BLaER1 (cell line): ENCODE measurements around the gene SPATS2L.
A peak's percentile ranks its signal among the peaks of the same experiment; 100 is the strongest.

Experiments
- H3K27ac ChIP-seq: shearing (Covaris generic); formaldehyde crosslinking; 2 replicates; pipeline ENCODE4 v1.8.1; 2022
- H3K27me3 ChIP-seq: shearing (Covaris generic); formaldehyde crosslinking; 2 replicates; pipeline ENCODE4 v1.8.1; 2022
- H3K36me3 ChIP-seq: shearing (Covaris generic); formaldehyde crosslinking; 2 replicates; pipeline ENCODE4 v1.8.1; 2022
- H3K4me1 ChIP-seq: shearing (Covaris generic); formaldehyde crosslinking; 2 replicates; pipeline ENCODE4 v1.8.1; 2022
- H3K4me2 ChIP-seq: shearing (Covaris generic); formaldehyde crosslinking; 2 replicates; pipeline ENCODE4 v1.8.1; 2022
- H3K4me3 ChIP-seq: shearing (Covaris generic); formaldehyde crosslinking; 2 replicates; pipeline ENCODE4 v1.8.1; 2022
- H3K9ac ChIP-seq: shearing (Covaris generic); formaldehyde crosslinking; 2 replicates; pipeline ENCODE4 v1.8.1; 2022
- H3K9me3 ChIP-seq: shearing (Covaris generic); formaldehyde crosslinking; 2 replicates; pipeline ENCODE4 v1.8.1; 2022
- H4K20me1 ChIP-seq: shearing (Covaris generic); formaldehyde crosslinking; 2 replicates; pipeline ENCODE4 v1.8.1; 2022
- Cebpa-rat ChIP-seq: shearing (Covaris generic); IDR thresholded peaks from 2 replicates; pipeline ENCODE4 v1.8.1; 2022

Gene SPATS2L, protein sequence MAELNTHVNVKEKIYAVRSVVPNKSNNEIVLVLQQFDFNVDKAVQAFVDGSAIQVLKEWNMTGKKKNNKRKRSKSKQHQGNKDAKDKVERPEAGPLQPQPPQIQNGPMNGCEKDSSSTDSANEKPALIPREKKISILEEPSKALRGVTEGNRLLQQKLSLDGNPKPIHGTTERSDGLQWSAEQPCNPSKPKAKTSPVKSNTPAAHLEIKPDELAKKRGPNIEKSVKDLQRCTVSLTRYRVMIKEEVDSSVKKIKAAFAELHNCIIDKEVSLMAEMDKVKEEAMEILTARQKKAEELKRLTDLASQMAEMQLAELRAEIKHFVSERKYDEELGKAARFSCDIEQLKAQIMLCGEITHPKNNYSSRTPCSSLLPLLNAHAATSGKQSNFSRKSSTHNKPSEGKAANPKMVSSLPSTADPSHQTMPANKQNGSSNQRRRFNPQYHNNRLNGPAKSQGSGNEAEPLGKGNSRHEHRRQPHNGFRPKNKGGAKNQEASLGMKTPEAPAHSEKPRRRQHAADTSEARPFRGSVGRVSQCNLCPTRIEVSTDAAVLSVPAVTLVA

DNA sequence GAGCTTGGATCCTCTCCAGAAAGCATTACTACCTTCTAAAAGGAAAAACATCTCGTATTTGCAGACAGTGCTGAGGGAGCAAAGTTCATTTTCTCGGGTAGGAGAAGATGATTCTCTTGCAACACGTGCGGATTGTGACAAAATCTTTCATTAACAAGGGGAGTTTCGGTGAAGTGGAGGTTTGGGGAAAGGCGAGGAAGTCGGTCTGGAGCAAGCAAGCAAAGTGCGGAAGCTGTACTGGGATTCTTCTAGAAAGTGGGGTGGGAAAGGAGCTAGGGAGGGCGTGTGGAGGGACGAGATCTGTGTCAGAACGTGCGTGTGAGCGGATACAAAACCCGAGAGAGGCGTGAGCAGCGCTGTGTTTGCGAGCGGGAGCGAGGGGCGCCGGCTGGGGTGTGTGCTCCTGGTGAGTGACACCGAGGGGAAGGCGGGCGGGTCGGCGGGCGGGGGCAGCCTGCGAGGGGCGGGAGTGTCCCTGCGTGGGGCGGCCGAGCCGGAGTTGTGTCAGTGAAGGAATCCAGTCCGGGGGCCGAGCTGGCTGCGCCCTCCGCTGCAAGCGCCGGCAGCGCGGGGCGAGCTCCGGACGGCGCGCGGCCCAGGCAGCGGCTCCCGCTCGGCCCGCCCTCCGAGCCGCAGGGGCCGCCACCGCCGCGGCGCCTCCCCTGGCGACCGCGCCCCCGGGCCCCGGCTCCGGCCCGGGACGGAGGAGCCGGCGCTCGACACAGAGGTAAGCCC lies at the start of gene SPATS2L:
Gene SPATS2L, plus strand, starts transcription at position 498 of the 735 bp plus-strand sequence. CDS start 82,552 bp downstream, outside the sequence.
- peak within 1 kb of the TSS; percentile 81 for H3K27ac ChIP-seq

DNA sequence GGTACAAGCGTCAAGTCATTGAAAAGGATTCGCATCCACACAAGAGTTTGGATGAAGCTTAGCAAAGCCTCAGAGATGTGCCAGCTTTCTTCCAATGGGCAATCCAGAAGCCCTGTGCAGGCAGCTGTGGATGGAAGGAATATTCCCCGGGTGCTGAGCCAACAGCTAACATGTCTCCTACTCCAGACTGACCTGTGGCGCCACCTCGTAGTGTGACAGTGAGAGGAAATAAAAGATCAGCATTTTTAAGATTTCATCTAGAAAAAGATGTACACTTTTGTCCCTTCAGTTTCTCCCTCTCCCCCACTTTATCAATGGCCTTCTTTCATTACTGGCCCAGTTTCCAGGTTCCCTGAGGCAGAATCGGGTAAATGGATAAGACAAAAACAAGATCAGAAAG lies 48.9 kb upstream of the SPATS2L start:
- no peak for TF ChIP-seq Cebpa-rat
- no peaks in the 10 kb centered on the region for H4K20me1 ChIP-seq
- no peaks in the 10 kb centered on the region for H3K27me3 ChIP-seq
- no peaks in the 10 kb centered on the region for H3K4me1 ChIP-seq
- no peaks in the 10 kb centered on the region for H3K9me3 ChIP-seq
- H3K27ac ChIP-seq, result no peak overlapping the region
- H3K36me3 ChIP-seq, result no peaks in the 10 kb centered on the region
- no peak overlapping the region for H3K9ac ChIP-seq
- H3K4me3 ChIP-seq, result no peak overlapping the region
- H3K4me2 ChIP-seq, result no peak overlapping the region

More for the DNA sequence above, at the start of gene SPATS2L:
- no peaks in the 10 kb centered on the region for H3K36me3 ChIP-seq
- no peaks in the 10 kb centered on the region for H4K20me1 ChIP-seq
- H3K4me2 ChIP-seq, result peak within 1 kb of the TSS; percentile 90
- H3K9ac ChIP-seq, result peak within 1 kb of the TSS; percentile 86
- no peak for TF ChIP-seq Cebpa-rat
- peak within 1 kb of the TSS; percentile 87 for H3K4me3 ChIP-seq
- H3K4me1 ChIP-seq, result peaks cover 33% of the 10 kb centered on the region
- H3K9me3 ChIP-seq, result no peaks in the 10 kb centered on the region
- no peaks in the 10 kb centered on the region for H3K27me3 ChIP-seq

DNA sequence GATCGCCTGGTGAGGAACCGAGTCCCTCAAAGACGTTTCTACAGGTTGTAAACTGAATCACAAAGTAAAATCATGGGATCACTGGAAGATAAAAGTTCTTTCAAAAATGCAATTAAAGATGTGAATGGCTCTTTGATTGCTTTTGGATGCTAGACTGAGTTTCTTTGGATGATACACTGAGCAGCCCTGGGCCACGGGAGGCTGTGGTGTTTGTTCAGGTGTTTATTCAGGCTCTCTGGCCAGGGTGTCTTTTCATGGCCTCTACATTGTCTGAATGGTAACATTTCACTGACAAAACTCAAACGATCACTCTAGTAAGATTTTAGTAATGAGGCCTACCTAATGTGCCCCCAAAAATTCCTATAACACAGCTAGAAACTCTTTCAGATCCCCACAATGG lies 48.4 kb upstream of the SPATS2L start:
- no peaks in the 10 kb centered on the region for H3K36me3 ChIP-seq
- no peaks in the 10 kb centered on the region for H3K27me3 ChIP-seq
- H3K4me3 ChIP-seq, result no peak overlapping the region
- no peak overlapping the region for H3K9ac ChIP-seq
- no peak overlapping the region for H3K4me2 ChIP-seq
- no peaks in the 10 kb centered on the region for H3K4me1 ChIP-seq
- no peaks in the 10 kb centered on the region for H4K20me1 ChIP-seq
- no peaks in the 10 kb centered on the region for H3K9me3 ChIP-seq
- no peak for TF ChIP-seq Cebpa-rat
- no peak overlapping the region for H3K27ac ChIP-seq

DNA sequence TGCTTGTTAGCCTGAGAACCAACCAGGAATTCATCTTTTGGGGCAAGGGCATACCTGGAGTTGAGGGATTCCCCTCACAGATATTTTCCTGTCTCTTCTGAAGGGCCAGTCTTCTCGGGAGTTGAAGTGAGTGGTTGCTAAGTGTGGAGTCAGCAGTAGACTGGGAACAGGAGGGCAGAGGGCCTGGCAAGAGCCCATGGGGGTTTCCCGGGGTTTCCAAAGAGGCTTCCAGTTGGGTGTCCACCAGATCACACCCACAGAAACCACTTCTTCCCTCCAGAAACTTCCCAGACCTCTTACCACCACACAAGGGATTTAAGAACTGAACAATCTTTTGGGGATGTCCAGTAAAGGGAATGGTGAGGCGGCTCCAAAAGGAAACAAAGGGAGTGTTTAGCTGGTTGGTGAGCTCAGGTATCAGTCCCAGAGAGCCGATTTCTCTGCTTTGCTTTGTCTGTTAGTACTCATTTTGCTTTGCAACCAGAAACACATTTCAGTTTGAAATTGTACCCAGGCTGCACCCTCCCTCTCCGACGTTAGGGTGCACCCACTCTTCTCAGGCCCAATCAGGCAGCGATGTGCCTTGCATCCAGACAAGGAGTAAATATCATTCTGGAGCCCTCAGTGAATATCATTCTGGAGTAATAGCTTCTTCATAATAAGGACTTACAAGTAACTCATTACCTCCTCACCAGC lies 47.5 kb upstream of the SPATS2L start:
- no peak overlapping the region for H3K4me3 ChIP-seq
- no peak overlapping the region for H3K27ac ChIP-seq
- no peaks in the 10 kb centered on the region for H4K20me1 ChIP-seq
- no peak overlapping the region for H3K4me2 ChIP-seq
- no peaks in the 10 kb centered on the region for H3K27me3 ChIP-seq
- H3K4me1 ChIP-seq, result no peaks in the 10 kb centered on the region
- H3K9me3 ChIP-seq, result no peaks in the 10 kb centered on the region
- H3K9ac ChIP-seq, result no peak overlapping the region
- TF ChIP-seq Cebpa-rat, result no peak
- no peaks in the 10 kb centered on the region for H3K36me3 ChIP-seq

DNA sequence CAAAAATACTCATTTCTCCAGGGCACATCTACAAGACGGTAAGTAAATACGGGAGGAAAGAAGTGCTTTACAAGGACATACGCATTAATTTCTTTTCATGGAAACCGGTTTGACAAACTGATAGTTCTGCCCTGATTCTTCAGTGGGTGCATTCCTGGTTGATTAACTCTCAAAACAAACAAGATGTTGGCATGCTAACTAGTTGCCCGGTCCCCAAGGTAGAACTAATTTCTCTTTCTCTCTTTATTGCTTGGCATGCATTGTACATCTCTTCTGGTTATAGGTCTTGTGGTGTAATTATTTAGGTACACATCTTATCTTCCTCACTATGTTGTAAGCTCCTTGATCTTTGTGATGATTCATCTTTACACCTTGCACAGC lies 46.9 kb upstream of the SPATS2L start:
- H3K36me3 ChIP-seq, result no peaks in the 10 kb centered on the region
- no peaks in the 10 kb centered on the region for H3K9me3 ChIP-seq
- H3K4me1 ChIP-seq, result no peaks in the 10 kb centered on the region
- no peak for TF ChIP-seq Cebpa-rat
- no peak overlapping the region for H3K4me2 ChIP-seq
- H3K9ac ChIP-seq, result no peak overlapping the region
- no peak overlapping the region for H3K27ac ChIP-seq
- no peak overlapping the region for H3K4me3 ChIP-seq
- H4K20me1 ChIP-seq, result no peaks in the 10 kb centered on the region
- no peaks in the 10 kb centered on the region for H3K27me3 ChIP-seq

DNA sequence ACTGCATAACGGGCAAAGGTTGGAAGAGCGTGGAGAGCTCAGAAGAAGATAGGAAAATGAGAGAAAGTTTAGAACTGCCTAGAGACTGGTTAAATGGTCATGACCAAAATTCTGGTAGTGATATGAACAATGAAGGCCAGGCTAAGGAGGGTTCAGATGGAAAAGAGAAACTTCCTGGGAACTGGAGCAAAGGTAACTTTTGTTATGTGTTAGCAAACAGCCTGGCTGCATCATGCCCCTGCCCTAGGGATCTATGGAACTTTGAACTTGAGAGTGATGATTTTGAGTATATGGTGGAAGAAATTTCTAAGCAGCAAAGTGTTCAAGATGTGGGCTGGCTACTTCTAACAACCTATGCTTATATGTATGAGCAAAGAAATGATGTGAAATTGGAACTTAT lies 44.4 kb upstream of the SPATS2L start:
- H3K9me3 ChIP-seq, result no peaks in the 10 kb centered on the region
- H3K36me3 ChIP-seq, result no peaks in the 10 kb centered on the region
- no peak for TF ChIP-seq Cebpa-rat
- H3K27ac ChIP-seq, result no peak overlapping the region
- no peak overlapping the region for H3K9ac ChIP-seq
- H3K4me3 ChIP-seq, result no peak overlapping the region
- no peaks in the 10 kb centered on the region for H3K27me3 ChIP-seq
- no peak overlapping the region for H3K4me2 ChIP-seq
- no peaks in the 10 kb centered on the region for H4K20me1 ChIP-seq
- H3K4me1 ChIP-seq, result no peaks in the 10 kb centered on the region

DNA sequence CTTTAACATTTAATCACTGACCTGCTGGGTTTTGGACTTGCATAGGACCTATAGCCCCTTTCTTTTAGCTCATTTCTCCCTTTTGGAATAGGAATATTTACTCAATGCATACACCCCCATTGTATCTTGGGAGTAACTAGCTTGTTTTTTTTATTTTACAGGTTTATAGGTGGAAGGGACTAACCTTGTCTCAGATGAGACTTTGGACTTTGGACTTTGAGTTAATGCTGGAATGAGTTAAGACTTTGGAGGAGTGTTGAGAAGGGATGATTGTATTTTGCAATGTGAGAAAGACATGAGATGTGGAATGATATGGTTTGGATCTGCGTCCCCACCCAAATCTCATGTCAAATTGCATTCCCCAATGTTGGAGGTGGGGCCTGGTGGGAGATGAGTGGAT lies 43.2 kb upstream of the SPATS2L start:
- Histone ChIP-seq H4K20me1 (no peaks in the 10 kb centered on the region), H3K4me2 (no peak overlapping the region), H3K27ac (no peak overlapping the region), H3K4me3 (no peak overlapping the region), H3K9ac (no peak overlapping the region), H3K36me3 (no peaks in the 10 kb centered on the region), H3K9me3 (no peaks in the 10 kb centered on the region), H3K27me3 (no peaks in the 10 kb centered on the region), H3K4me1 (no peaks in the 10 kb centered on the region)
- TF ChIP-seq Cebpa-rat, result no peak

DNA sequence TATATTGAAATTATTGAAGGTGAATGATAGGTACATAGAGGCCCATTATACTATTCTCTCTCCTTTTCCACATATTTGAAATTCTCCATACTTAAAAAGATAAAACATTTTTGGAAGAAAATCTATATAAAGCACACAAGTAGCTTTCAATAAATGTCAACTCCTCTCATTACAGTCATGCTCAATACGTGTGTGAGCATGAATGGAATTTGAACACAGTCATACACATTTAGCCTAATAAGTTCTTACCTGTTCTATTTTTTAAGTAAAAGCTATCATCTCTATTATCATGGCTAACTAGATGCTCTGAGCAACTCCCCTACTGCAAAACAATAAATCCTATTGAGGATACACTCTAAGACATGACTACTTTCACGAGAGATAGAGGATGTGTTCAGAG lies 41.9 kb upstream of the SPATS2L start:
- H3K9ac ChIP-seq, result no peak overlapping the region
- H3K27me3 ChIP-seq, result no peaks in the 10 kb centered on the region
- TF ChIP-seq Cebpa-rat, result no peak
- H4K20me1 ChIP-seq, result no peaks in the 10 kb centered on the region
- no peaks in the 10 kb centered on the region for H3K9me3 ChIP-seq
- H3K4me1 ChIP-seq, result no peaks in the 10 kb centered on the region
- H3K4me2 ChIP-seq, result no peak overlapping the region
- no peak overlapping the region for H3K27ac ChIP-seq
- H3K4me3 ChIP-seq, result no peak overlapping the region
- no peaks in the 10 kb centered on the region for H3K36me3 ChIP-seq

DNA sequence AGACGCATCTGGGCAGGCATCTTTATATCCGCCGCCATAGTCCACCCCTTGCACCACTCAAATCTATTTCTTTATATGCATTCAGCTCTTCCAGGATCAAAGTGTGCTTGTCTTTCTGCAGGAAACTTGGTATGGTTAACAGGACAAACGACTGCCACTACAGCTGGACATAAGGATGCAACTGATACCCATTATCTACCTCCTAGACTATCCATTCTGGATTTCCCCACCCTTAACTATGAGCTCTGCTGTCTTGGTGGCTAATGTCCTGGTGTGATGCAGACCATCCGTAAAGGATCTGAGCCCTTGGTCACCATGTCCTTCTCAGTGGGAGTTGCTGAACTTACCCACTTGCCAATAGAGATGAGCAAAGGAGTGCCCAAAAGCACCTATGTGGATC lies 40.1 kb upstream of the SPATS2L start:
- Histone ChIP-seq H3K36me3 (no peaks in the 10 kb centered on the region), H3K27ac (no peak overlapping the region), H3K9ac (no peak overlapping the region), H4K20me1 (no peaks in the 10 kb centered on the region), H3K9me3 (no peaks in the 10 kb centered on the region), H3K4me3 (no peak overlapping the region), H3K4me2 (no peak overlapping the region), H3K27me3 (no peaks in the 10 kb centered on the region), H3K4me1 (peaks cover 6% of the 10 kb centered on the region)
- TF ChIP-seq Cebpa-rat, result no peak
